Caki2 (cell line): ENCODE data around the gene ATP13A2. TPM values are rescaled to one million over a fixed set of nuclear protein-coding genes. Genes with fewer than 3 reads are reported as not detected.

ENCODE experiments used
- DNase-seq: peaks from one replicate; pipeline ENCODE4 v3.0.0-alpha.2; 2015; ENCODE audit warnings: low read depth
- in situ Hi-C: cut with HindIII; loops from 2 replicates; pipeline ENCODE4 v1.10.0; 2016; ENCODE audit warnings: low sequenced_read_pairs, low pct_unique_long_range_greater_than_20kb, mixed read lengths
- total RNA-seq: library from RNA; depleted of rRNA; stranded (reverse); fragments of >200 nt; shearing (Covaris generic); gene quantifications from 2 replicates; pipeline ENCODE4 v1.2.3, GENCODE V29; 2014; ENCODE audit warnings: low replicate concordance

The ATP13A2 gene
- total RNA-seq, 1 experiment from 2014 or later: 37.7 TPM

DNA sequence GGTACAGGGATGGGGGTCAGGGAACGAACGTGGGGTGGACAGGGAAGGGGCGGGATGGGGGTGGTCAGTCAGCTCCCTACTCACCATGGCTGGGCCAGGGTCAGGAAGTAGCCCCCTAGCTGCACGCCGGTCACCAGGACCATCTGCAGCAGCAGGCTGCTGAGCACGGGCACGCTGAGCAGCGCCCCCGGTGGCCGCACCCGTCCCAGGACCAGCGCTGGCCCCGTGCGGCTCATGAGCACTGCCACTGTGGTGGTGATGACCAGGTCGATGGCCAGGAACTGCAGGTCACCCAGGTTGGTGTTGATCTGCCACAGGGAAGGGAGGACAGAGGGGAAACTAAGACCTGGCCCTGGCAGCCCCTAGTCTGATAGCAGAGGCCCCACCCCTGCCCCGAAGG is 24.8 kb downstream of the ATP13A2 start:
- in situ Hi-C loops: no loop called here

DNA sequence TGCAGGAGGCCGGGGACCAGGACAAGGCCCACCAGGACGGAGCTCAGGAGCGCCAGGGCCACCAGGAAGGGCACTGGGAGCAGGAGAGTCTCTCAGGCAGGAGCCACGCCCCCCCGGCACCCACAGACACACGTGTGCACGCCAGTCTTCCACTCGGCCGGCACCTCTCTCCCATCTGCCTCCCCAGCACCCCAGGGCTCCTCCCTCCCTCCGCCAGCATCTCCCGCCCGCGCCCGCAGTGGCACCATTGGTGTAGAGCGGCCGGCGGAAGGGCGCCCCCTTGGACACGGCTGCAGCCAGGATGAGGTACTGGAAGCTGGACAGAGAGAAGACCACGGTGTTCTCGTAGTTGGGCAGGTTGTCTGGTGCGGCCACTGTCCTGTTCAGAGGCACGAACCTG is 25.2 kb downstream of the ATP13A2 start:
- in situ Hi-C loops: no loop called here
- no peak for DNase-seq

More for the DNA sequence above, 24.8 kb downstream of the ATP13A2 start:
- no peak for DNase-seq

DNA sequence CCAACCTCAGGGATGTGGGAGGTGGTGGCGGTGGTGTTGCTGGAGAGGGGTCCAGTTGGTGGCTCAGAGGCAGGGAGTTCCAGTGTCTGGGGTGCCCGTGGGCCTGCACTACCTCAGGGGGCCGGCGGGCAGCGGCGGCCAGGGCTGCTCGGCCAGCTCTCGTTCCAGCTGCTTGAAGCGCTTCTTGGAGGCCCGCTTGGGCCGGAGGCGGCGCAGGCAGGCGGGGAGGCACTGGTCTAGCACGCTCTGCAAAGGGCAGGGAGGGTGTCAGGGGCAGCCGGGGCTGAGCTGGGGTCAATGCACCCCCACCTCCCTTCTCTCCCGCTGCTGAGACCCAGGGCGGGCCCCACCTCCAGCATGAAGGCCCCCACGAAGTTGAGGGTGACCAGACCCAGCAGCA is 25.6 kb downstream of the ATP13A2 start:
- no peak for DNase-seq
- in situ Hi-C loops: no loop called here

DNA sequence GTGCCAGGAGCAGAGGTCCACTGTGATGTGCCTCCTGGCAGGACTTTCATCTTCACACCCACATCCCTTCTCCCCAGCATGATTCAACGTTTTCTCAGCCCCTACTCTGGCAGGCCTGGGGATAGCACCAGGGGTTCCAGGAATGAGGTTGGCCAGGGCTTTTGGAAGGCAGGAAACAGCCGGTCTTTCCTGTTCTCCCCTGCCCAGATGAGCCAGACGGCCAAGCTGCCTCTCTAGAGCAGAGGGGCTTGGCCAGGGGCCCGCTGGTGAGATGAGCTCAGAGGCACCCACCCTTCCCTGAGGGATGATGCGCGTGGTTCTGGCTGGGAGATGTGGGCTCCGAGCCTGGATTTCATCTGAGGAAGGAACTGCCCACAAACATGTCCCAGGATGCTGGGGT is 27.0 kb downstream of the ATP13A2 start:
- in situ Hi-C loops: no loop called here

DNA sequence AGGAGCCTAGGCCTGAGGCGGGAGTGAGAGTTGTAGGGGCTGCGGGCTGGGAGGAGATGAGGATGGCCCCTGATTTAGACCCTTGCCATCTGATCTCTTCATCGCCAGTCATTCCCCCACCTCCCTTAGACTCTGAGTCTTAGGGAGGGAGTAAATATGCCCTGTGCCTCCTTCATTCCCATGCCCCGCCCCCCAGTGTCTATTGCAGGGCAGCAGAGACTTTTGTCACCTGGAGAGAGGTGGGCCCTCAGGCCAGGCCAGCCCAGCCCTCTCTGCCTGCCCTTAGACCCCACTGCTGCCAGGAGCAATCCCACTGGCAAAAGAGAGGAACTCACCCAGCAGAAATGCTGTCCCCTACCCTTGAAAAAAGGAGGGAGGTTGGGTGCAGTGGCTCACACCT is 28.1 kb downstream of the ATP13A2 start:
- DNase-seq: no peak
- in situ Hi-C loops: no loop called here

More for the DNA sequence above, 27.0 kb downstream of the ATP13A2 start:
- DNase-seq: no peak

DNA sequence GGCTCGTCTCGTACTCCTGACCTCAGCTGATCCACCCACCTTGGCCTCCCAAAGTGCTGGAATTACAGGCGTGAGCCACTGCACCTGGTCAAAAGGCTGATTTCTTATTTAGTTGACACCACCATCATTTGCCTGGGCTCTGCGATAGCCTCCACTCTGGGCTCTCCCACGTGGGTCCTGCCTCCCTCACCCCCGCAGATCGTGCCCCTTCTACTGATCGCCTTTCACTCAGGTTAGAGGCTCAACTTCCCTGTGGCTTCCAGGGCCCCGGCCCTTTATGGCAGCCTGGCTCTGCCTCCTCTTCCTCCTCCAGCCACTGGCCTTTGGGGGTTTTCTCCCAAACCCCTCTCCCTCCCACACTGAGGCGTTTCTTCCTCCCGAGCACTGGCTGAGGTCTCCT is 28.8 kb downstream of the ATP13A2 start:
- in situ Hi-C loops: no loop called here
- no peak for DNase-seq

DNA sequence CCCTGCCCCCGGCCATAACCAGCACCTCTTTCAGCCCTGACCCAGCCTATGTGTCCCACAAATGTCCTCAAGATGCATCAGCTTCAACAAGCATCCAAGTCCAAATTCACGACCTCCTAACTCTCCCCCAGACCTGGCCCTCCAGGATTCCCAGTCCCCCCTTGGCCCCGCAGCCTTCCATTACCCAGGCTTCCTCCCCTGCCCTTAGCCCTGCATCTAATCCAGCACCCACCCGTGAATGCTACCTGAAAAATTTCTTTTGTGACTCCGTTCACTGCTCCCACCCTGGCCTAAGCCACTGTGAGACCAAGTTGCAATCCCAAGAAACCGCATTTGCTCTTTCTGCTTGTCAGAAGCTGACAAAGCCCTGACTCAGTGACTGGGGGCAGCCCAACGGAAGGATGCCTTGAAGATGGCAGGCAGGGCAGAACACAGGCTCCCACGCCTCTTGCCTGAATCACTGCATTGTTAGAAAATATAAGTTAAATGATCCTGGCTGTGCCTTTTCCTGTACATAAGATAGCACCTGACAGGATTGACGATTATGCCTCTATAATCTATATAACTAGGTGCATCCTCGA is 30.4 kb downstream of the ATP13A2 start:
- in situ Hi-C loops: no loop called here
- DNase-seq: no peak

DNA sequence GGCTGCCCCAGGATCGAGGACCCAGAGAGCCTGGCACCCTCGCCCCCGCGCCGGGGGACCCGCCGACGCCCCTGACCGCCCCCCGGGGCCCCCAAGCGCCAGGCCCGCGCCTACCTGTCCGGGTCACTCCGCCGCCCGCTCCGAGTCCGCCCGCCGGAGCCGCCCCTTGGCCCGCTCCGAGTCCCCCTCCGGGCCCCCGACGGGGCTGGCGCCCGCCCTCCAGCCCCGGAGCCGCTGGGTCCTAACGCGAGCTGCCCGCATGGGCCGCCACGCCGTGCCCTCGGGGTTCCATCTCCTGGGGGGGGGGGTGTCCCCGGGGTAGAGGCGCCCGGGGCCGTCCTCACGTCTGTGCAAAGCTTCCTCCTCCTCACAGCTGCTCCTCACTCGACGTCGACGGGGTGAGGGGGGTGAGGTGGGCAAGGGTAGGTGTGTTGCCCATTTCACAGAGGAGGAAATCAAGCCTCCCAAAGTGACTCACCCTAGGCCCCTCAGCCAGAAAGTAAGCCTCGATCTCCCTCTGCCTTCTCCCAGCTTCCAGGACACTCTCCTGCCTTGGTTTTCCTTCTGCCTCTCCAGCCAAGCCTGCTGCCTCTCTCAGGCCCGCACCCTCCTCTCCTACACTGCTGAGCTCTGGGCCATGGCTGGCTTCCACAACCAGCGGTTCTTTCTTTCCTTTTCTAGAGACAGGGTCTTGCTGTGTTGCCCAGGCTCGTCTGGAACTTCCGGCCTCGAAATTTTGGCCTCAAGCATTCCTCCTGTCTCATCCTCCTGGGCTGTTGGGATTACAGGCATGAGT is 31.1 kb downstream of the ATP13A2 start, which contains the start of gene MFAP2:
Gene MFAP2, minus strand, starts transcription at position 148 of the 796 bp plus-strand sequence. CDS start 2,347 bp downstream, outside the sequence.
- no peak for DNase-seq

DNA sequence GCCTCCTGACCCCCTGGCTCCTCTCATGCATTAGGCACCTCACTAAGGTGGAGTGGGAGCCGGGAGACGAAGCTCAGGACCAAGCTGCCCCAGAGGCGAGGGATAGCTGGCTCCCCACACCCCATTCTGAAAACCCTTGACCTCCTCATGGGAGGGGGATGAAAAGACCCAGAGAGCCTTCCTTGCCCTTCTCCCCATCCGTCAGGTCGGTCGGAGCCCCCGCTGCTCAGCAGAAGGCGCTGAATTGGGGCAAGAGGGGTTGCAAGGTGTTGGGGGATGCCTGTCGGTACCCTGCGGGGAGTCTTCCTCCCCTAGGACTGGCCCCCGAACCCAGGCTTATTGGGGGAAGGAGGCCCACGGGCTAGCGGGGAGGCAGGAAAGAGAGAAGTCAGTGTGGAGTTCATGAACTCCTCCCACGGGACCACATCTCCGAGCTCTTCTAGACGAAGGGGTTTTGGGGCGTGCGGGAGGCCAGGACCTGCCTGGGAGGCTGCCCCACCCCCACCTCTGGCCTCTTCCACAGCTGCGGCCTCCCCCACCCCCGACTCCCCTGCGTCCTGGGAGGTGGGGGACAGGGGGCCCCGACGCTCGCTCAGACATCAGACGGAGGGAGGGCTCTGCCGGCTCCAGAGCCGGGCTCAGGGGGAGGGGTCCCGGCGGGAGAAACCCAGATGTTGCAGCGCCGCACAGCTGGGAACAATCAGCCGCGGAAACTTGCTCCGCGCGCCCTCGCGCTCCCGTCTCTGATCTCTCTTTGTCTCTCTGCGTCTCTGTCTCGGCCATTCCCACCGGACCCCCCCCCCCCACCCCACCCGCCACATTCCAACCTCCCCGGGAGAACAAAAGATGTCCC is 32.0 kb downstream of the ATP13A2 start:
- in situ Hi-C loops: no loop called here
- DNase-seq: no peak

More for the DNA sequence above, 31.1 kb downstream of the ATP13A2 start, which contains the start of gene MFAP2:
- in situ Hi-C loops: no loop called here

DNA sequence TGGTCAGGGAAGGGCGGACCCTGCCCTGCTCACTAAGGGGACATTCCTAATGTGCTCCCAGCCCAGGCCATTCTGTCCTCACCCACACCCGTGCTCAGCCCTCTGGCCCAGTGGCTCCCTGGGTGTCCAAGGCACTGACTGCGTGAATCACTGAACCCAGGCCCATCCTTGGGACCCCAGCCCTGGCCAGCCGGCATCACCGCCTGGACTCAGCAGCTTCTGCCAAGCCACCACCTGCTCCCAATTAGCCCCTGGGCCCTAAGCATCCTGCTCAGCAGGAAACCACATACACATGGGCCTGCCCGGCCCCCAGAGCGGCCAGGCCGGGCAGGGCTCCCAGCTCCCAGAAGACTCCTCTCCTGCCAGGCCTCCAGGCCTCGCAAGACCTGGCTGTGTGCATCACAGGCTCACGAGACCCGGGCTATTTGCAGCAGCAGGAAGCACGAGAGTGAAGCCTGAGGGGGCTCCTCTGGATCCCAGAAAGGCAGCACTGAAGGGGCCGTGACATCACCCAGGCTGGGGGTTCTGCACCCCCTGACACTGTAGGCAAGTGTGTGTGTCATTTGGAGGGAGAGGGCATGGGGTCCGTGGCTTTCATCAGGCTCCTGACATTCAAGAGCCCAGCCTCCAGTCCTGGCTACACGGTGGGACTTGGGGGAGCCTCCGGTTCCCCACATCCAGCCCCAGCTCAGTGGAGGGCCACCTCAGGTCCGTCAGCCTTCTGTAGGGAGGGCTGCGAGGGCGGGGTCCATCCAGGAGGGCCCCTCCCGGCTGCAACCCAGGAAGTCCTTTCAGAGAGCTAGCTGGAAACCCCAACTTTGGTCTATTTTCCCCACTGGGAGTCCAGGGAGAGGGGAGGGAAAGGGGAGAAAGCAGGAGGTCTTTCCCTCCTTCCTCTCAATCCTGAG is 32.9 kb downstream of the ATP13A2 start:
- DNase-seq: no peak
- in situ Hi-C loops: no loop called here

DNA sequence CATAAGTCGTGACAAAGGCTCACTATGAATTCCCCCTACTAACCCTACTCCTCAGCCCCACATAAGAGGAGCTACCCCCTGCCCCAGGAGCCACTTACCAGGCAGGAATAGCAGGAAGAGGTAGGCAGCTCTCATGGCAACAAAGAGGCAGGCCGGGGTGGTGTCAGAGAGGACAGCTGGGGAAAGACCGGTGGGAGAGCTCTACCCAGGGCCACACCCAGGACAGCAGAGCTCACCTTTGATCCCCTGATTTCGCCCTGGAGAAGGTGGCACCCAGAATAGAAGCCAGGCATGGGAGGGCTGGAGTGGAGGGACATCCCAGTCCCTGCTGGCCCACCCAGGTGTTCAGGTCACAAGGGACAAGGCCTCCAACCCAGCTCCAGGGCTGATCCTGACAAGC is 33.6 kb downstream of the ATP13A2 start:
- in situ Hi-C loops: no loop called here
- no peak for DNase-seq

DNA sequence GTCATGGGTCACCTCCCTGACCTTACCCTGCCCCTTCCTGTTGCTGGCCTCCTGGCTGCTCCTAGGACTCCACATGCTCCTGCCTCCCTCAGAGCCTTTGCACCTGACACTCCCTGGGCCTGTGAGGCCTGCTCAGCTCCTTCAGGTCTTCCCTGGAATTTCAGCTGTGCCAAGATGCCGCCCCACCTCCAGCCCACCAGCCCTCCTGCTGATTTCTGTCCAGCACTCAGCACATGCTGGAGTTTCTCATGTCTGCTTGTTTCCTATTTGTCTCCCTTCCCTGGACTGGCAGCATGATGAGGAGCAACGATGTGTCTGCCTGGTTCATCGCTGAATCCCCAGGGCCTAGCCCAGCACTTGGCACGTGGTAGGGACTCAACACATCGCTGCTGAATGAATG is 34.4 kb downstream of the ATP13A2 start:
- in situ Hi-C loops: no loop called here
- DNase-seq: no peak

DNA sequence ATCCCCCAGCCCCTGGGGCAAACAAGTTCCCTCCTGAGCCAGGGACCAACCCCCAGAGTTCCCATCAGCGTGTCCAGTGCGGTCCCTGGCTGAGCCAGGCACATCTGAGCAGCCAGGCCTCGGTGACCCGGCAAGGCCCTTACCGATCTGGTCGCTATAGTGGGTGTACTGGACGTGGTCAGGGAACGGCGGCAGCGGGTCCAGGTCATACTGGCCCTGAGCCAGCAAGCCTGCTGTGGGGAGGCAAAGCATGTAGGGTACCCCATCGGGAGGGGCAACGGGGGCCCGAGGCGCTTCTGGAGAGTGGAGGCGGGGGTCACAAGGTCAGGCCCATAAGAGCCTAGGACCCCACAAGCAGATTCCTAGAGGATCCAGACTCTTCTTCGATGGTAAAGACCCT is 34.8 kb downstream of the ATP13A2 start:
- no peak for DNase-seq
- in situ Hi-C loops: no loop called here

DNA sequence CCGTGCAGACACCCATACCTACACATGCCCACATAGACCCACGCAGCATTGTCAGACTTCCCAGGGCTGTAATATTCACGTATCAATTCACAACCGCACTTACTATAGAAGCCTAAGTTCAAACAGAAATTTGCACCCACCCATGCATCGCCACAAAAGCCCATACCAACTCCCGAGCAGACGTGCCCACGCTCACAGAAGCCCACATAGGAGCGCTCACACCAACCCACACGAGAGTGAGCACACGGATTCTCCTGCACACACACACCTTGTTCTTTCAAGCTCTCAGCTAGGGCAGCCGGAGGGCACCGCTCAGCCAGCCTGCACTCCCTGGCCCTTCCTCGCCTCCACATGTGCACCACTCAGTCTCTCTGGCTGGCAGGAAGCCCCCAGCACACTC is 35.9 kb downstream of the ATP13A2 start:
- DNase-seq: no peak
- in situ Hi-C loops: no loop called here

DNA sequence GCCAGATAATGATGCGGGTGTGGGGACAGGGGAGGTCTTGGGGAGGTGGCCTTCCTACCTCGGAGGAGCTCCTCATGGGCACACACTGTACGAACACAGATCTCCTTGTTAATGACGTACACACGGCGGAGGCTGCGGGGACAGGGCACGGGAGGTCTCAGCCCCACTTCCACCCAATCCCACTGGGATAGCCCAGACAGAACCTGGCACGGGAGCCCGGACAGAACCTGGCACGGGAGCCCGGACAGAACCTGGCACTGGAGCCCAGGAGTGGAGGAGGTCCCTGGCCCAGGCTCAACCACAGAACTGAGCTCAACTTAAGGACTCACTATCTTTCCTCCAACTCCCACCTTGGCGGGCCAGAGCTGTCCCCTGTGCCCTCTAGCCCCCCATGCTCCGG is 36.5 kb downstream of the ATP13A2 start:
- DNase-seq: no peak
- in situ Hi-C loops: no loop called here

DNA sequence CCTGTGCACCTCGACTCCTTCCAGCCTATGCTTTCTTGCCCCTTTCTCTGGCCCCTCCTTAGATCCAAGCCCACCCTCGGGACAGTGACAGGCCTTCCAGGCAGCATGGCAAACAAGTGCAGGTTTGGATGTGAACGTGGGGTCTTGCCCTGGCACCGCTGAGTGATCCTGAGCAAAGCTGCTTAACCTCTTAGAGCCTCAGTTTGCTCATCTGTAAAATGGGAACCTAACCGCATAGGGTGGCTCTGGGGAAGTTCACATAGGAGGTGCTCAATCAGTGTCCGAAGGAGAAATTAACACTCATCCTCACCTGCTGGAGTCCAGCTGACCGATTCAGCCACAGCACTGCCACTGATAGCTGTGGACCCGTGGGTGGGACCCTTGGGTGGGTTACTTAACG is 38.5 kb downstream of the ATP13A2 start:
- in situ Hi-C loops: no loop called here
- DNase-seq: no peak

DNA sequence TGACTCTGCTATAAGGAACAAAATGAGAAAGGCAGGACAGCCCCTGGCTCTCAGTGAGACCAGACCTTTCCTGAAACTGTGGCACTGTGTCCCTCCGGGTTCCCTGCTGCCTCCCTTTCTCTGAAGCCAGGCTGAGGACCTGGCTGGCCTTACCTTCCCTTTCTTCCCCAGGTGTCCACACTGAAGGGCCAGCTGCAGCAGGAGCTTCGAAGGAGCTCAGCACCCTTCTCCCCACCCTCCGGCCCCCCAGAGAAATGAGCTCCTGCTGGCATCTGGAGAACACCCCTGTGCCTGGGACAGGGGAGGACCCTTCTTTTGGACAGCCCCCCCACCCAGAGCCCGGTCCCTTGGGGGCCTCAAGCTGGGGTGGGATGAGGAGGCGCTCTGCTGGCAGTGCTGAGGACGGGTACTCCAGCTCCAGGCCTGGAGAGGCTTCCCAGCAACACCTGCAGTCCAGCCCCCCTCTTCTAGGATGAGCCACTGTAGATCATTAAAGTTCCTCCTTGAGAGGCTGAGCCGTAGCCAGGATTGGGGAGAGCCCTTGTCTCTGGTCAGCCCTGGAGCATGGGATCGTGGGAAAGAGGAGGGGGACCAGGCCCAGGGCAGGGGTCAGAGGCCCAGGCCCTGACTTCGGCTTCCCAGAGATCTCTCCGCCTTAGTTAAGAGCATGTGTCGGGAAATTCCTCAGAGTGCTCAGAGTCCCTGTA is 39.4 kb downstream of the ATP13A2 start:
- DNase-seq: no peak
- in situ Hi-C loops: no loop called here
